Activated CD4-positive, alpha-beta T cell treated with anti-CD3 and anti-CD28 coated beads, Interleukin-2, amount 50 U/mL, for 16 hours (primary cell): Measurements from ENCODE around the gene SNX2.
"Not testable (repeated sequence)": the region's sequence is repeated elsewhere in the genome, so short reads cannot be mapped to it uniquely, and the experiment has no call there.

Experiments
- DNase-seq: peaks from one replicate; pipeline ENCODE4 v3.0.0-alpha.2; 2020

SNX2 gene, protein sequence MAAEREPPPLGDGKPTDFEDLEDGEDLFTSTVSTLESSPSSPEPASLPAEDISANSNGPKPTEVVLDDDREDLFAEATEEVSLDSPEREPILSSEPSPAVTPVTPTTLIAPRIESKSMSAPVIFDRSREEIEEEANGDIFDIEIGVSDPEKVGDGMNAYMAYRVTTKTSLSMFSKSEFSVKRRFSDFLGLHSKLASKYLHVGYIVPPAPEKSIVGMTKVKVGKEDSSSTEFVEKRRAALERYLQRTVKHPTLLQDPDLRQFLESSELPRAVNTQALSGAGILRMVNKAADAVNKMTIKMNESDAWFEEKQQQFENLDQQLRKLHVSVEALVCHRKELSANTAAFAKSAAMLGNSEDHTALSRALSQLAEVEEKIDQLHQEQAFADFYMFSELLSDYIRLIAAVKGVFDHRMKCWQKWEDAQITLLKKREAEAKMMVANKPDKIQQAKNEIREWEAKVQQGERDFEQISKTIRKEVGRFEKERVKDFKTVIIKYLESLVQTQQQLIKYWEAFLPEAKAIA

DNA sequence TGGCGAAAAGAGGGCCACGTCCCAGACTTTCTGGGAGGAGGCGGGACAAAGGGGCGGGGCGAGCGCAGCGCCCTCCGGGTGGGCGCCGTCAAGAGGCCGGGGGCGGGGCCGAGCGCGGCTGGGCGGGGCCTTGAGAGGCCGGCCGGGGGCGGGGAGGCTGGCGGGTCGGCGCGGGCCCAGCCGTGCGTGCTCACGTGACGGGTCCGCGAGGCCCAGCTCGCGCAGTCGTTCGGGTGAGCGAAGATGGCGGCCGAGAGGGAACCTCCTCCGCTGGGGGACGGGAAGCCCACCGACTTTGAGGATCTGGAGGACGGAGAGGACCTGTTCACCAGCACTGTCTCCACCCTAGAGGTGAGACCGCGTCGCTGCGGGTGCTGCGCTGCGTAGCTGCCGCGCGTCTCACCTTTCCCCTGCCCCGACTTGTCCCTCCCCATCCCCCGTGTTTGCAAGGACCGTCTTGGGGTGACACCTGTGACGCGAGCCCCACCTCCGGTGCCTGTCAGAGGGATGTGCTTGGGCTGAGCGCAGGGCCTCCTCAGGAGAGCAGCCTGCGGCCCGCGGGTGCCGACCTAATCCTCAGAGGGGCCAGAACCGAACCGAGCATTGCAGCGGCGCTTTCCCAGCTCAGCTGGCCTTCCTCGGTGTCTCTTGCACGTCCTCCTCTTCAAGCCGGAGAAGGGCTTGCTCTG is at the start of gene SNX2:
SNX2 (plus strand) TSS at position 220 of the 689 bp plus-strand sequence; CDS start at position 244, 24 bp downstream.
- peak; percentile 89 for DNase-seq

DNA sequence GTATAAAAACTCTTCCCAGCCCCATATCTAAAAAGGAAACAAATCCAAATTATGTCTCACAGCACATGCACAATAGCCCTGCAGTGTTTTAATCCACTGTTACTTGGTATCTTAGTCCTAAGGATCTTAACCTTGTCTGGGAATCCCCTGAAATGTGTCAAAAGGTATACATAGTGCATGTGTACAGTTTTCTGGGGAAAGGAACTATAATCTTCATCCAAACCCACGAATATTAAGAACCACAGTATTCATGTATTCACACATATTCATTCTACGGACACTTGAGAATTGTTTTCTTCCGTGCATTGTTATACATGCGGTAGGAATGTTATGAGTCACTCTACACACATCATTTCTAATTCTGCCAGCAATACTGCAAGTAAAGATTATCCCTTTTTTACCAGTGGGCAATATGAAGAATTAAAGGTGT is 47.8 kb upstream of the SNX2 start:
- DNase-seq, result peak; percentile 33

DNA sequence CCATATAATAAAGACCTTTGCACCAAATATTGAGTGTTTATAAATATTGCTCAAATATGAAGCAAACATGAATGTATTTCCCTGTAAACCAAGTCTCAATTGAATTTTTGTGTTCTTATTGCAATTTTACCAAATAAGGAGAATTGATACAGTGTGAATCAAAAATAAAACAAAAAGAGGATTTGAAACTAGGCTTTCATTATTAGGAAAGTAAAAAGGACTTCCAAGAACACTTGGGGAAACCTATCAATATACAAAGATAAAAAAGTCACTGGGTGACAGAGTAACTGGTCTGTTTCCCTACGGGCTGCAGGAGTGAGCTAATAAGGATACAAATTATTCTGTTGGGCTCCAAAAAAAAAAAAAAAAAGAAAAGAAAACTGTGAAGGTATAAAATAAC is 44.8 kb upstream of the SNX2 start:
- no peak for DNase-seq

DNA sequence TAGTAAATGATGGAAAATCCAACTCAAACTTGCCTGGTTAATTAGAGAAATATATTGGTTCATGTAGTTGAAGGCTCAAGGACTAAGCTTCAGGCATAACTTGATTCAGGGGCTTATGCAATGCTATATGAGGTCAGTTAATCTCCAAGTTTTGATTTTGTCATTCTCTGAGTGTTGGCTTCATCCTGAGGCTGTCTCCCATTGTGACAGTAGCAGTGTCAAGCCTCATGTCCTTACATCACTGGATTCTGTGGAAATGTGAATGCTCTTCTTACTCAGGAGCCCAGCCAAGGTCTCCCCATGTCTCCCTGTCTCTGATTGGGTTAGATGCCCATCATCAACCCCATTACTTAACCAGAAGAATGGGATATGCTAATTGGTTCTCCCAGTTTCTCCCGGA is 44.4 kb upstream of the SNX2 start:
- no peak for DNase-seq

DNA sequence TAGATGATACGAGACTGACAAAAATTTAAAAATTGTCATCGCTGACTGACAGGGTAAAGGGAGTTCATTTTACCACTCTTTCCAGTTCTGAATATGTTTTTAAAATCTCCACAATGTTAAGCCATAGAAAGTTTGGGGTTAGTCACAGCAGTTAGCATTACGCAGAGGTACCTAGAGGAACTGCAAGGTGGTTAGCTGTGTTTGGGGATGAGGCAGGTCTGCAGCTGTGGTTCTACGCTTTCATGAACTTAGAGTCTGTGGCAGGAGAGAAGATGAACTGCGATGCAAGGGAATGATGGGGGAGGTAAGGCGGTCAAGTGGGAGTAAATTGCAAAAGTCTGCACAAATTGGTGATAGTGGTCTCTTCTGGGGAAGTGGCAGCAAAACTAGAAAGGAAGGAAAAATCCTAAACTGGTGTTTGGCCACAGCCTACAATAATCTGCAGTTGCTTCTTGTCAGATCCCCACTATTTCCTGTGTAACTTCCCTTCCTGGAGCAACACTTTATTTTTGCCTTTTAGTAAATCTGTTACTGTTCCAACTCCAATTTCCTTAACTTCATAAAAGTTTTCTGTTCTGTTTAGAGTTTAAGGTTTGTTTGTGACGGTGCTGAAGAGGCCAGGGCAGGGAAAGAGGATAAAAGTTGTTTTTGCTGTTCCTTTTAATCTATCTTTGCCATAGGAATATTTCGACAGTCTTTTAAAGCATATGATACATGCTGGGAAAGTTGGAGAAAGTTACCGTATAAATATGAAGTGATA is 38.6 kb upstream of the SNX2 start:
- DNase-seq, result no peak

DNA sequence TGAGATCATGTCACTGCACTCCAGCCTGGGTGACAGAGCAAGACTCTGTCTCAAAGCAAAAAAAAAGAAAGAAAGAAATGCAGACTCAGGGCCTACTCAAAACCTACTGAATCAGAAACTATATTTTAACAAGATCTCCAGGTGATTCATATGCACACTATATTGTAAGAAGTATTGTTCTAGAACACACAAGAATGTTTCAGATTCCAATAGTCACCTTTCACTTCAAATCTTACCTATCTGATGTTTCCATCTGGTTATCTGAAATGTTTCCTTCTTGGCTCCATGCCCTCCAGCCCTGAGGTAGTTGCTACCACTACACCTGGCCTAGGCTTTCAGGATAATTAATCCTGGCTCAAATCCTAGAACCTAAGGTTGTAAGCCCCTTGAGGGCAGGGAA is 36.8 kb upstream of the SNX2 start:
- DNase-seq, result no peak

DNA sequence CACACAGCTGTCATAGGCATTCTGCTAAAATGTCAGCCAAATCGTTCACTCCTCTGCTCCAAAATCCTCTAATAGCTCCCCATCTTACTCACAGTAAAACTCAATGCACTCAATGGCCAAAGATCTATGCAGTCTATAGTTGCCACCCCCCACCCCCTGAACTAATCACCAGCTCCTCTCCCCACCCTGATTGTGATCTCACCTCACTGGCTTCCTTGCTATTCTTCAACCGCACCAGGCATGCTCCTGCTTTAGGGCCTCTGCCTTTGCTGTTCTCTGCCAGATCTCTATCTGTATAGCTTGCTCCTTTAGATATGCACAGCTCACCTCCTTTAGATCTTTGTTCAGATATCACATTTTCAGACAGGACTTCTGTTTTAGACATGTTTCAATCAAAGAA is 33.2 kb upstream of the SNX2 start:
- DNase-seq, result no peak

DNA sequence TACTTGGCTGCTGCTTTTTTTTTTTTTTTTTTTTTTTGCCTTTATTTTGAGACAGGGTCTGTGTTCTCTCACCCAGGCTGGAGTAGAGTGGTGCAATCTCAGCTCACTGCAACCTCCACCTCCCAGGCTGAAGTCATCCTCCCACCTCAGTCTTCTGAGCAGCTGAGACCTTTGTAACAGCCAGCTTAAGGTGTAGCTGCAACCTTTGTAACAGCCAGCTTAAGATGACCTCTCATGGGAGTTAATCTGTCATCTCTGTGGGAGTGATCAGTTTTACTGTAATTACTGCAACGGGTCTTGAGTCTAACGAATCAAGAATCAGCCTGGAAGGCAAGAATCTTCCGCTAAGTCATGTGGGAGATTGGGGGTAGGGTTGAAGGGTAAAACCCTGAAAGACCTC is 31.6 kb upstream of the SNX2 start:
- DNase-seq, result no peak

DNA sequence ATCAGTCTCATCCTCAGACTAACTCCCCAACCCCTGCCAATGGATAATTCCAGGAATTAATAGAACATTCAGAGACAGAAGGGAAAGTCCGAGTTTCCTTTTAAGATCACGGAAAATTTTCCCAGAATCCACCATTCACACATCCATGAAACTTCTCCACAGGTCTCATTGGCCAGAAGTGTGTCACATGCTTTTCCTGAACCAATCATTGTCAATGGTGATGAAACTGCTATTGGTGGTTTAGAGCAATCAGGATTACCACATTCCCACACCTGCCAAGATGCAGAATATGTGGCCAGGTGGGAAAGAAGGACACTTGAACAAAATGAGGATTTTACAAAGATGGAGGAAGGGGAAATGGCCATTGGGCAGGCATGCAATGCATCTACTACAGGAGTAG is 29.3 kb upstream of the SNX2 start:
- no peak for DNase-seq

DNA sequence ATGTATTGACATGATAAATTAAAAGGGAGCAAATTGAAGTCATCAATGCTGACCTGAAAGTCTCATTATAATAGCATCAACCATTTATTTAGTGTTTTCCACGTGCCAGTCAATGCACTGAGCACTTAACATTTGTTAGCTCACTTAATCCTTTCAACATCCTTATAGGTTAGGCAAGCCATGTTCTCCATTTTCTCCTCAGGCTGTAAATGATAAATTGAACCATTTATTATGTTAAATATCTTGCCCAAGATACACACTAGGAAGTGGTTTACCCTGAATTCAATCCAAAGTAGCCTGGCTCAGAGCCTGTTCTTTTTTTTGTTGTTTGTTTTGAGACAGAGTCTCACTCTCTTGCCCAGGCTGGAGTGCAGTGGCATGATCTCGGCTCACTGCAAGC is 25.0 kb upstream of the SNX2 start:
- no peak for DNase-seq

DNA sequence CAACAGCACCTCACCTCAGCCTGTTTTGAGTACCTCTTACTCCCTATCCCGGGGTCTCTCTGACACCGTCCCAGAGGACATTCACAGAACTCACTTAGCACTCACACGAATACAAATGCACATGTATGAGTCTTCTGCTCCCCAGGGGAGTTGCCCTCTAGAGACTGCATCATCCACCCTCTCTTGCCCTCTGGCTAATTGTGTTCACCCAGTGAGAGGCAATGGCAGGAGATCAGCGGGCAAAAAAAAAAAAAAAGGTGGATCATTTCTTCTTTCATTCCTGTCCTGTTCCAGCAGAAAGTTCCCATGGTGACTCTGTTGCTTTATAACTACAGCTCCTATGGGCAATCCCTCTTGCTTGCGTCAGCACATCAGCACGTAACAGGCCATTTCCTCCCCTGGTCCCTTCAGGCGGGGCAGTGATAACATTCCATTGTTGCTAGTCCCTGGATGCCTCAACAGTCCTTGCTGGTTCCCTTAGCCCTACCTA is 23.5 kb upstream of the SNX2 start:
- DNase-seq, result no peak

DNA sequence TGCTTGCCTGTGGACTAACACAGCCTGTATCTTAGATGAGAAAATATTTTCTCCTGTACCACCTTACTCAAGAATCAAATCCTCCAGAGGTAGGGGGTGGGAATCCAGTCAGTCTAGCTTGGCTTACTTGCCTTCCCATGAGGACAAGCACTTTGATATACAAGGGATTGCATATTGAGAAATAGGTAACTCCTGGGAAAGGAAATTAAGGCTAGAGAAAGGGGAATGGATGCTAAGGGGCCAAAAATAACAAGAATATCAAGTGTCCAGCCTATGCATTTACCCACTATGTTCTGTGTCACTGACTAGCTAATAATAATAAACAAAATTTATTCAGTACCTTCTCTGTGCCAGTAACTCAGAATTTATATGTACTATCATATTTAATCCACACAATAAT is 21.4 kb upstream of the SNX2 start:
- DNase-seq, result no peak

DNA sequence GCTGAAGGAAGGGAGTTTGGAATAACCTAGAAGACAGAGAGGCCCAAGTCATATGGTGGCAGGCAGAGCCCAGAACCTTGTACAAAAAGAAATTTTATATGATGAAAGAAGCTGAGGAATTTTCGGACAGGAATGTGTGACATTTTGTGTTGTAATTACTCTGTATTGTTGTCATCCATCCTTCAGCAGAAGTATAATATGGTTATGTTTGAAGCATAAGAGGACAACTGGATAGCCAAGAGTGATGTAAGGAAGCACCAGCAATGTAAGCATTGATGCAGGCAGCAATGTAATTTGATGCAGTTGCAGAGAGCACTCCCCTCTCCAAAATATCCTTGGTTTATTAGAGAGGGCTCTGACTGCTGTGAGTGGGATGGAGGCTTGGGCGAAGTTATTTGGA is 19.1 kb upstream of the SNX2 start:
- DNase-seq, result no peak

DNA sequence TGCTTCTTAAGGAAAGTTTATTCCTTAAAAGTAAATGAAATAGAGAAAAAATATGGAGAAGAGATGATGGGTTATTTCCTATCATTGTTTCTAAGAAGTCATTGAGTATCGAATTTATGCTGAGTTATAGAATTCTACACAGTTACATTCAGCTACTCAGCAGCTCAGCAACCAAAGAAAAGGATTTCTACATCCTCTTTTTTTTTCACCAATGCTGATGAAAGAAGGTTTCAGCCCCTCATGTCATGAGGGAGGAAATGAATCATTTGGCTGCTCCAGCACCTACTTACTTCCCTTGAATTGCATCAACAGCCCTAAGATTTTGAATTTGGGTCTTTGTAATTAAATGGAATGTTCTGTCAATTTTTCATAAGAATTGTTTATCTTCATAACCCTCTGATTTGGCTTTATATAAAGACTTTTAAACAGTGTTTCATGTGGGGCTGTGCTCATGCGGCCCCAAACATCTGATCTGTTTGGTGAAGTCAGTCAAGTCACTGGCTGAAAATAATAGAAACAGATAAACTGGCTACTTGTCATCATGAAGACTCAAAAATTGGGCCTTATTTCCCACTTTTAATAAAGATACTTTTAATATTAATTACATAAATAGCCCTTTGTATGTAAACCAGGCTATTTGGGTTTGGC is 18.5 kb upstream of the SNX2 start:
- DNase-seq, result peak; percentile 67

DNA sequence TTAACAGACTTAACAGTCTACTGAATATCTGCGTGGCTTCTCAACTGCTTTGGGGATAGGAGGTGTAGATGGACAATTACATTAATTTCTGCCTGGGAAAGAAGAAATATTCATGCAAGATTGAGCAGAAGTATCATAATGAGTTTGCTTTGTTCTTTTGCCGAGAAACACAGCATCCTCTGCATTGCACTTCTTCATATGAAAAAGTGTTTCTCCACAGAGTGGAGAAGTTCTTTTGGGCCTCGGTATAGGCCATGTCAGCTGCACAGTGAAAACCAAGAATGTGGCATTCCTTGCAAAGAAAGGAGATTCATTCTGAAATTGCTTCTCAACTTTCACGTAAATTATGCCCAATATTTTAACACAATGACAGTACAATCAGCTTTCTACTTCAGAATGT is 17.6 kb upstream of the SNX2 start:
- DNase-seq, result peak; percentile 51

DNA sequence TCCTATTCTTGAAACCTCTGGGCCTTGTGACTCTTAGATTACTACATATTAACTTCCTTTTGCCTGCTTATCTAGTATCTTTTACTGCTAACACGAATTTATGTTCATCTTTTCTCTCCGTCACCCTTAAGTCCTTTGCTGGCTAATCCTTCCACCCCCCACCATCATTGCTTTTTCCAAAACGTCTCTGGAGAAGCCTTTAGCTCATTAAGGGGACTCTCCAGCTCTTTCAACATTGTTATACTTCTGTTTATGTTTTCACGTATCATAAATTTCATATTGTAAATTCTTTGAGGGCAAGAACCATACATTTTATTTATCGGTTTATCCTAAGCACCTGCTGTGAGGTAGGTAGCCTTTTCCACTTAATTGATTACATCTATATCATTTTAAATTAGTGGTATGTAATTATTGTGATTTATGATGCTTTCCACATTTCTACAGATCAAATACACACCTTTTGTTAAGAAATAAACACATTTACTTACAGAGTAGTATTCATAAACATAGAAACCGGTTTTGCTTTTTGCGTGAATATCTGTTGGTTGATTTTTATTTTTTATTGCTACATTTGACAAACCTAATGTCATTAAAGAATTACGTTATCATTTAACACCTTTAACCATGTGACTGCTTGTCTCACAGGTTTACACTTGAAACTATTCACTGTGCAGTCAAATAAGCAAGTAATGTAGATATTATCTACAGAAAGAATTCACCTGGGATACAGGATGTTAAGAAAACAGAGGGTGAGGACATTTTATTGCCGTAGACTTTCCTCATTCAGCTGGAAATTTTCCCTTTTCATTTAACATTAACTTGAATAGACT is 15.4 kb upstream of the SNX2 start:
- no peak for DNase-seq

DNA sequence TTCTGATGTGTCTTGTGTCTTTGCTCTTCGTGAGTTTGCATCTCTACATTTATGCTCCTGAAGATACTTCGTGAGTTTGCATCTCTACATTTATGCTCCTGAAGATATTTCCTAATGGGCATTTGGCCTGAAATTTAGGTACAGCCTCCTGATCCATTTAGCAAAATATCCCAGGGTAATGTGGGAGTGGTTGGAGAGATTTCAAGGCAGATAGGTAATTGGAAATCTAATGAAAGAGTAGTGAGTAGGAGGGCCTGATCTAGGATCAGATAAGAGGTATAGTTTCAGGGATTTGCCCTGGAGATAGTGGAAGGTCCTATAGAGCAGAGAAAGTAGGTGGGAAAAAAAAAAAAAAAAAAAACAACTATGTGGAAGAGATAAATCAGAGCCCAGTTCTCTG is 14.6 kb upstream of the SNX2 start:
- no peak for DNase-seq

DNA sequence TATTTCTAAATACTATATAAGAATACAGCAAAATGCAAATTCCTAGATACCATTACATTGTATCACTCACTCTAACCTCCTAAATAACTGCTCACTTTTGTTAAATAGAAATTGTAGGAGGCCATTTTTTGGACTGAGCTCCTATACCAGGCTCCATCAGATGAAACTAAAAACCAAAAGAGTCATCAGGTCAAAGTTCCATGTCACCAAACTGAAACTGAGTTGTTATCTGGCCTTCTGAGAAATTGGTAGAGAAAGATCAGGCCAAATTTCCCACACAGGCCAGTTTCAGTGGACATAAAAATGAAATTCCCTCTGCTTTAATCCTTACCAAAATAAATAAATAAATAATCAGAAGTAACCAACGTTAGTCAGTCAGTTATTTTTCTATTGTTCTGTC is 13.8 kb upstream of the SNX2 start:
- DNase-seq, result no peak

DNA sequence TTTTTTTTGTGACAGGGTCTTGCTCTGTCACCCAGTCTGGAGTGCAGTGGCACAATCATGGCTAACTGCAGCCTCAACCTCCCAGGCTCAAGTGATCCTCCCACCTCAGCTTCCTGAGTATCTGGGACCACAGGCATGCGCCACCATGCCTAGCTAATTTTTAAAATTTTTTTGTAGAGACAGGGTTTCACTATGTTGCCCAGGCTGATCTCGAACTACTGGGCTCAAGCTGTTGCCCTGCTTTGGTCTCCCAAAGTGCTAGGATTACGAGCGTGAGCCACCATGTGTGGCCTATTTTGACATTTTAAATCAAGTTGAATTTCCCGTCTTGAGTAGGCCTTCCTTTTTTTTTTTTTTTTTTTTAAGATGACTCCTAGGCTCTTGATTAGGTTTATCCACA is 13.0 kb upstream of the SNX2 start:
- not testable (repeated sequence) for DNase-seq

DNA sequence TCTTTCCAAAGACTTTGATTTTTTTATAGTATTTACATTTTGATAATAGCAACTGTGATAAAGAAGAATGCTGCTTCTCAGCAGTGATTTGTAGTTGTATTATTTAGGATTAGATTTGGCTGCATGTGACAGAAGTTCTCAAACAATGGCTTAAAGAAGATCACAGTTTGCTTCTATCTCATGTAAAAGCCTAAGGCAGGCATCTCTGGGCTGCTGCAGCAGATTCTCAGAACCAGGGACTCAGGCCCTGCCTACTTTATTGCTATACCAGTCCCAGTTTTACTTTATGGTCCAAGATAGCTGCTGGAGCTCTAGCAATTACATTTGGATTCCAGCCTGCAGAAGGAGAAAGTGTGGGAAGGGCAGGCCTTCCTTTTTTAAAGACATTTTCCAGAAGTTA is 8.8 kb upstream of the SNX2 start:
- no peak for DNase-seq

DNA sequence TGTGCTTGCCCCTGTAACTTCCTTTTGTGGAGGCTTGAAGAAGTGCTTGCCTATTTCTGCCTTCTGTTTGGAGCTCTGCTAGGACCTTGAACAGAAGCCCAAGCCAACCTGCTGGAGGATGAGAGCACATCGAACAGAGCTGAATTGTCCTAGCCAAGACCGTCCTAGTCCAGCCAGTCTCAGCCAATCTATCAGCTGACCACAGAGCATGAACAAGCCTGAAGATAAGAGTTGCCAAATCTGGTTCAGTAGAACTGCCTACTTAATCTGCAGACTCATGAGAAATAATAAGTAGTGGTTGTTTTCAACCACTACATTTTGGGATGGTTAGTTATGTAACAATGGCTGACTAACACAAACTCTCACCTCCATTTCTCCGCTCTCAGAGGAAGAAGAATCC is 4.4 kb upstream of the SNX2 start:
- no peak for DNase-seq

DNA sequence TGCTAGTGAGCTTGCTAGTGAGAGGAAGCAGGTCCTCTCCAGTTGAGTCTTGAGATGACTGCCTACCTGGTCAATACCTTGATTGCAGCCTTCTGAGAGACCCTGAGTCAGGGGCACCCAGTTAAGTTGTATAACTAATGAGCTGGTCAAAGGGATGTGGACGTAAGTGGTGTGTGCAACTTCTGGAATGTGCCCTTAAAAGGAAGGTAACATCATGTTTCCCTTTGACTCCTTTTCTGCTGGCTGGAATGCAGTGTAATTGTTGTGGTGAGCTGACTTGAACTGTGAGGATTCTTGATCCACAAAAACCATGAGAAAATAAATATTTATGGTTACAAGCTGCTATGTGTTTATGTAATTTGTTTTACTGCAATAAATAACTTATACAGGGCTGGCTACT is 2.4 kb upstream of the SNX2 start:
- DNase-seq, result no peak
